Measurements from ENCODE around the gene ULBP3. TPM values are rescaled to one million over a fixed set of nuclear protein-coding genes. Genes with fewer than 3 reads are reported as not detected.

ULBP3 gene
- total RNA-seq, 2 experiments from 2014 or later: 0.44 TPM; not detected in 1

DNA sequence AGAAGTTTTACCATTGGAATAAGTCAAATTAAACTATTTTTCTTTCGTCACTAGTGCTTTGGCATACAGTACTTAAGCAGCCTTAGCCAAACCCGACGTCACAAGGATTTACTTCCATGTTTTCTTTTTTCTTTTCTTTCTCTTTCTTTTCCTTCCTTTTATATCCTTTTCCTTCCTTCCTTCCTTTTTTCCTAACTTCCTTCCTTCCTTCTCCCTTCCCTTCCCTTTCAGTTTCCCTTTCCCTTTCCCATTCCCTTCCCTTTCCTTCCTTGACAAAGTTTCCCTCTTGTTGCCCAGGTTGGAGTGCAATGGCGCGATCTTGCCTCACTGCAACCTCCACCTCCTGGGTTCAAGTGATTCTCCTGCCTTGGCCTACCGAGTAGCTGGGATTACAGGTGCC lies 9.9 kb downstream of the ULBP3 start:
- Histone ChIP-seq H3K27me3 (ENCODE audit: control insufficient read depth in 1 of 2, insufficient read depth in 2 of 2, low read length in 2 of 2) (peaks cover 13 to 17% of the 10 kb centered on the region in 2 experiments), H3K4me3 (ENCODE audit: low read length) (no peak overlapping the region), H3K36me3 (ENCODE audit: insufficient read depth, low read length) (no peaks in the 10 kb centered on the region), H3K27ac (ENCODE audit: low read depth in 1 of 2, low read length in 2 of 2) (no peak overlapping the region), H3K4me1 (ENCODE audit: insufficient read depth, low read length) (peaks cover 9% of the 10 kb centered on the region), H3K9me3 (ENCODE audit: control insufficient read depth in 1 of 2, insufficient read depth in 1 of 2, low read length in 2 of 2) (no peaks in the 10 kb centered on the region)
- TF ChIP-seq, protein P1, sequence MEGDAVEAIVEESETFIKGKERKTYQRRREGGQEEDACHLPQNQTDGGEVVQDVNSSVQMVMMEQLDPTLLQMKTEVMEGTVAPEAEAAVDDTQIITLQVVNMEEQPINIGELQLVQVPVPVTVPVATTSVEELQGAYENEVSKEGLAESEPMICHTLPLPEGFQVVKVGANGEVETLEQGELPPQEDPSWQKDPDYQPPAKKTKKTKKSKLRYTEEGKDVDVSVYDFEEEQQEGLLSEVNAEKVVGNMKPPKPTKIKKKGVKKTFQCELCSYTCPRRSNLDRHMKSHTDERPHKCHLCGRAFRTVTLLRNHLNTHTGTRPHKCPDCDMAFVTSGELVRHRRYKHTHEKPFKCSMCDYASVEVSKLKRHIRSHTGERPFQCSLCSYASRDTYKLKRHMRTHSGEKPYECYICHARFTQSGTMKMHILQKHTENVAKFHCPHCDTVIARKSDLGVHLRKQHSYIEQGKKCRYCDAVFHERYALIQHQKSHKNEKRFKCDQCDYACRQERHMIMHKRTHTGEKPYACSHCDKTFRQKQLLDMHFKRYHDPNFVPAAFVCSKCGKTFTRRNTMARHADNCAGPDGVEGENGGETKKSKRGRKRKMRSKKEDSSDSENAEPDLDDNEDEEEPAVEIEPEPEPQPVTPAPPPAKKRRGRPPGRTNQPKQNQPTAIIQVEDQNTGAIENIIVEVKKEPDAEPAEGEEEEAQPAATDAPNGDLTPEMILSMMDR (IDR thresholded peaks at IDR 0.05): no peak
- Mint-ChIP-seq H3K27ac (no peak overlapping the region), H3K4me3 (no peak overlapping the region), H3K4me1 (ENCODE audit: low read depth) (peaks cover 10% of the 10 kb centered on the region), H3K36me3 (ENCODE audit: low read depth) (no peaks in the 10 kb centered on the region), H3K9me3 (no peaks in the 10 kb centered on the region), H3K27me3 (peaks cover 57% of the 10 kb centered on the region)
- ChIA-PET POLR2A (no interaction called here), CTCF (interaction anchor here (1.6 kb wide), 1 partner anchor 12 kb away, joined by 7 read pairs; no protein-coding TSS in a partner anchor)
- ATAC-seq (ENCODE audit: poor library complexity) (no peak), DNase-seq (no peak)
- intact Hi-C loops (cut with DNase I, micrococcal nuclease): no loop called here

- no peak overlapping the region for H3K27ac Mint-ChIP-seq
- CTCF ChIA-PET: no interaction called here
- POLR2A ChIA-PET: no interaction called here
Observed at GRCh38 chr6:150058231-150058792, 10.6 kb downstream of the ULBP3 start.

DNA sequence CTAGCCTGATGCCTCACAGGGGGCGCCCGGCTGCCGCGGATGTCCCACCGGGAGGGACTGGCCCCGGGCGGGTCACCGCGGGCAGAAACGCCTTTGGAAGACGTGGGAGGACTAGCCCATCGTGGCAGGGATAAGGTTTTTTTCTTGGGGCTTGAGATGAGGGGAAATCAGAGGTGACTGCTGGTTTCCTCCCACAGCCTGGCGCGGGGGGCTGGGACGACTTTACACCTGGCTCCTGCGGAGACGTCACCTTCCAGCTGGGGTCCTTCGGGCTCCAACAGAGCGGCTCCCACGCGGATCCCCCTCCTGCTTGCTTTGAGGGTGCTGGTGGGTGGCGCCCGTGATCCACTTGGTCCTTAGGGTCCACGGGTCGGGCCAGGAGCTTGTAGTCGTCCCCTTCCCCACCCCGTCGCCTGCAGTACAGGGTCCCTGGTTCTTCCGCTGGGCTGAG lies 11.4 kb downstream of the ULBP3 start:
- Histone ChIP-seq H3K36me3 (ENCODE audit: insufficient read depth, low read length) (no peaks in the 10 kb centered on the region), H3K27ac (ENCODE audit: low read depth in 1 of 2, low read length in 2 of 2) (no peak overlapping the region), H3K4me3 (ENCODE audit: low read length) (no peak overlapping the region), H3K9me3 (ENCODE audit: control insufficient read depth in 1 of 2, insufficient read depth in 1 of 2, low read length in 2 of 2) (peaks cover 0 to 4% of the 10 kb centered on the region in 2 experiments), H3K4me1 (ENCODE audit: insufficient read depth, low read length) (peaks cover 9% of the 10 kb centered on the region), H3K27me3 (ENCODE audit: control insufficient read depth in 1 of 2, insufficient read depth in 2 of 2, low read length in 2 of 2) (peaks cover 13 to 26% of the 10 kb centered on the region in 2 experiments)
- H3K4me1 Mint-ChIP-seq (ENCODE audit: low read depth): peaks cover 10% of the 10 kb centered on the region
- ChIA-PET CTCF (no interaction called here), POLR2A (no interaction called here)
- no peaks in the 10 kb centered on the region for H3K9me3 Mint-ChIP-seq
- no peak overlapping the region for H3K4me3 Mint-ChIP-seq
- H3K27me3 Mint-ChIP-seq: peaks cover 69% of the 10 kb centered on the region
- TF ChIP-seq, protein P1 (IDR thresholded peaks at IDR 0.05): no peak
- no peaks in the 10 kb centered on the region for H3K36me3 Mint-ChIP-seq (ENCODE audit: low read depth)
- ATAC-seq (ENCODE audit: poor library complexity) (no peak), DNase-seq (no peak)
- H3K27ac Mint-ChIP-seq: no peak overlapping the region
- intact Hi-C loops (cut with DNase I, micrococcal nuclease): no loop called here

More at GRCh38 chr6:150058231-150058792, 10.6 kb downstream of the ULBP3 start:
- H3K9me3 ChIP-seq (ENCODE audit: control insufficient read depth in 1 of 2, insufficient read depth in 1 of 2, low read length in 2 of 2): peaks cover 0 to 1% of the 10 kb centered on the region in 2 experiments
- ATAC-seq (ENCODE audit: poor library complexity): no peak
- TF ChIP-seq, protein P1 (IDR thresholded peaks at IDR 0.05): no peak
- Mint-ChIP-seq H3K27me3 (peaks cover 63% of the 10 kb centered on the region), H3K9me3 (no peaks in the 10 kb centered on the region), H3K36me3 (ENCODE audit: low read depth) (no peaks in the 10 kb centered on the region), H3K4me3 (no peak overlapping the region), H3K4me1 (ENCODE audit: low read depth) (peaks cover 10% of the 10 kb centered on the region)
- no peak for DNase-seq
- peaks cover 9% of the 10 kb centered on the region for H3K4me1 ChIP-seq (ENCODE audit: insufficient read depth, low read length)
- H3K4me3 ChIP-seq (ENCODE audit: low read length): no peak overlapping the region
- intact Hi-C loops (cut with DNase I, micrococcal nuclease): no loop called here
- H3K27me3 ChIP-seq (ENCODE audit: control insufficient read depth in 1 of 2, insufficient read depth in 2 of 2, low read length in 2 of 2): peaks cover 13 to 20% of the 10 kb centered on the region in 2 experiments
- H3K36me3 ChIP-seq (ENCODE audit: insufficient read depth, low read length): no peaks in the 10 kb centered on the region
- H3K27ac ChIP-seq (ENCODE audit: low read depth in 1 of 2, low read length in 2 of 2): no peak overlapping the region
